OCI-LY7 (cell line): ENCODE measurements around the gene SYNPO2. TPM values are rescaled to one million over a fixed set of nuclear protein-coding genes. Genes with fewer than 3 reads are reported as not detected.

Experiments used
- BruUV-seq: library from RNA; stranded (reverse); fragments of 400-500 nt; replicated peaks from 2 replicates; lab custom pipeline; 2021; lab: Mats Ljungman, UMichigan
- CTCF ChIA-PET: fragments of 300-600 bp; sonication (Branson Sonifier 250); formaldehyde crosslinking; loops from one replicate; lab custom pipeline; 2022; ENCODE audit warnings: antibody characterized with exemption; ENCODE audit not compliant: unreplicated experiment; lab: Charles Lee
- POLR2A ChIA-PET: fragments of 300-600 bp; sonication (Branson Sonifier 250); formaldehyde crosslinking; loops from one replicate; lab custom pipeline; 2022; ENCODE audit warnings: antibody characterized with exemption; lab: Charles Lee
- DNase-seq: peaks from one replicate; pipeline ENCODE4 v3.0.0-alpha.2; 2015; ENCODE audit warnings: low spot score
- H2AFZ ChIP-seq: fragments of 200-600 bp; sonication (generic), shearing (Covaris generic); 2 replicates; pipeline ENCODE4 v1.6.1; 2014; ENCODE audit warnings: mild to moderate bottlenecking, antibody characterized with exemption, low read length, moderate library complexity
- H3K27ac ChIP-seq: fragments of 200-600 bp; sonication (generic); 2 replicates; pipeline ENCODE4 v1.5.1; 2014; ENCODE audit warnings: mixed run types, low read depth, mild to moderate bottlenecking, moderate library complexity, low read length, inconsistent platforms; ENCODE audit not compliant: poor library complexity, severe bottlenecking
- H3K36me3 ChIP-seq: fragments of 200-600 bp; sonication (generic); 2 replicates; pipeline ENCODE4 v1.6.1; 2014; ENCODE audit warnings: mild to moderate bottlenecking, antibody characterized with exemption, low read length, moderate library complexity, mixed read lengths; ENCODE audit not compliant: insufficient read depth
- H3K4me1 ChIP-seq: fragments of 200-600 bp; sonication (generic); 2 replicates; pipeline ENCODE4 v1.5.1; 2014; ENCODE audit warnings: mild to moderate bottlenecking, low read length; ENCODE audit not compliant: insufficient read depth, poor library complexity, severe bottlenecking
- H3K4me2 ChIP-seq: fragments of 200-600 bp; sonication (generic); 2 replicates; pipeline ENCODE4 v1.6.1; 2014; ENCODE audit warnings: mild to moderate bottlenecking, low read length
- H3K4me3 ChIP-seq: fragments of 200-600 bp; sonication (generic); 2 replicates; pipeline ENCODE4 v1.5.1; 2014; ENCODE audit warnings: mild to moderate bottlenecking, low read depth, low read length; ENCODE audit not compliant: poor library complexity, severe bottlenecking
- H3K79me2 ChIP-seq: fragments of 200-600 bp; sonication (generic); 2 replicates; pipeline ENCODE4 v1.6.1; 2016; ENCODE audit warnings: low read depth, mild to moderate bottlenecking, low read length, moderate library complexity, mixed read lengths; ENCODE audit not compliant: insufficient read depth
- H3K9me2 ChIP-seq: fragments of 200-600 bp; sonication (generic); 2 replicates; pipeline ENCODE4 v1.6.1; 2016; ENCODE audit warnings: mild to moderate bottlenecking, low read length, mixed read lengths; ENCODE audit not compliant: insufficient read depth
- H3K9me3 ChIP-seq: fragments of 200-600 bp; sonication (generic); 2 replicates; pipeline ENCODE4 v1.6.1; 2014; ENCODE audit warnings: mild to moderate bottlenecking, mixed run types, low read length, mixed read lengths
- H4K20me1 ChIP-seq: fragments of 200-600 bp; sonication (generic); 2 replicates; pipeline ENCODE4 v1.6.1; 2014; ENCODE audit warnings: mild to moderate bottlenecking, antibody characterized with exemption, low read length, moderate library complexity, mixed read lengths; ENCODE audit not compliant: insufficient read depth
- EZH2phosphoT487 ChIP-seq: fragments of 200-600 bp; sonication (generic); IDR thresholded peaks from 2 replicates; pipeline ENCODE4 v1.6.1; 2018; ENCODE audit warnings: low read depth, borderline replicate concordance, mild to moderate bottlenecking, mixed run types, antibody characterized with exemption, low read length, moderate library complexity, mixed read lengths
- intact Hi-C: fragments of 100-400 bp; cut with micrococcal nuclease; formaldehyde crosslinking; loops from one replicate; pipeline ENCODE4 v1.10.0; 2022; ENCODE audit not compliant: unreplicated experiment
- total RNA-seq, 2 experiments: library from RNA; depleted of rRNA in 1 of 2; stranded (reverse); fragments of >200 nt in 1 of 2; shearing (Covaris generic) in 1 of 2; gene quantifications; 2 replicates each; pipeline ENCODE4 v1.2.3, GENCODE V29; 2014 to 2022
- TF ChIP-seq, protein P1 (sequence below): fragments of 200-600 bp; sonication (generic); conservative IDR thresholded peaks from 2 replicates; pipeline ENCODE4 v1.5.1; 2014; ENCODE audit warnings: mild to moderate bottlenecking, antibody characterized with exemption, low read length, moderate library complexity, mixed read lengths

SYNPO2 gene
- total RNA-seq, 2 experiments from 2014 or later = 0.11 to 0.19 TPM

DNA sequence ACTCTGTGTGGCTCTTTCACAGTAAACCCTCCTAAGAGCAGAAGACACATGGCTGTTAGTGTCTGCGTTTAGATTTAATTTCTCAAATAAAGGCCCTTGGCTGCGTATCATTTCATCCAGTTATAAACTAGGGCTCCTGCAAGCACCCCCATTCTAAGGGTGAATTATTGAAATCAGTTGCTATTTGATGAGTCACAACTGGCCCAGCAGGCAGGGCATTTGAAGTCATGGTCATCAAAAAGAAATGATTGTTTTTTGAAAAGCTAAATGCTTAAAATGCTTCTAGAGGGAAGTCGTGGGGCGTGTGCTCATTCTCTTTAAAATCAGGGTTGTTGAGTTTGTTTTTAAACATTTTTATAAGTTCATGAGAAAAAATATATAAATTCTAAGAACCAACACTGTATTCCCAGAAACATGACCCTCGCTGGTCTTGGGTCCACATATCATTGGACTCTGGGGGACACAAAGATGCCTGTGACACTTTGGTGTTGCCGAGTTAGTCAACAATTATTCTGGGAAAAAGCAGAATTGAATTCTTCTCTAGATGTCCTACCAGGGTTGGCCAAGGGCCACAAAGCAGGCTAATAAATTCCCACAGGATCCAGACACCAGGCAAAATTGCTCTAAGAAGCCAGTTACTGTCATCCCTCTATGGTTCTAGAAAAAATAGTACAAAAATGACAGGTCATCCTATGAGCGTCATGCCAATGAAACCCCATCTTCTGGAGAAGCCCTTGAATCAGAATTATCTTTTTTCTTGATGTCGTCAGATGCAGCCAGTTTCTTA is 147.5 kb downstream of the SYNPO2 start:
- H3K4me2 ChIP-seq = no peak overlapping the region
- no peak for TF ChIP-seq EZH2phosphoT487
- TF ChIP-seq, protein P1, sequence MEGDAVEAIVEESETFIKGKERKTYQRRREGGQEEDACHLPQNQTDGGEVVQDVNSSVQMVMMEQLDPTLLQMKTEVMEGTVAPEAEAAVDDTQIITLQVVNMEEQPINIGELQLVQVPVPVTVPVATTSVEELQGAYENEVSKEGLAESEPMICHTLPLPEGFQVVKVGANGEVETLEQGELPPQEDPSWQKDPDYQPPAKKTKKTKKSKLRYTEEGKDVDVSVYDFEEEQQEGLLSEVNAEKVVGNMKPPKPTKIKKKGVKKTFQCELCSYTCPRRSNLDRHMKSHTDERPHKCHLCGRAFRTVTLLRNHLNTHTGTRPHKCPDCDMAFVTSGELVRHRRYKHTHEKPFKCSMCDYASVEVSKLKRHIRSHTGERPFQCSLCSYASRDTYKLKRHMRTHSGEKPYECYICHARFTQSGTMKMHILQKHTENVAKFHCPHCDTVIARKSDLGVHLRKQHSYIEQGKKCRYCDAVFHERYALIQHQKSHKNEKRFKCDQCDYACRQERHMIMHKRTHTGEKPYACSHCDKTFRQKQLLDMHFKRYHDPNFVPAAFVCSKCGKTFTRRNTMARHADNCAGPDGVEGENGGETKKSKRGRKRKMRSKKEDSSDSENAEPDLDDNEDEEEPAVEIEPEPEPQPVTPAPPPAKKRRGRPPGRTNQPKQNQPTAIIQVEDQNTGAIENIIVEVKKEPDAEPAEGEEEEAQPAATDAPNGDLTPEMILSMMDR = no peak
- H4K20me1 ChIP-seq = no peaks in the 10 kb centered on the region
- H3K27ac ChIP-seq = no peak overlapping the region
- no peaks in the 10 kb centered on the region for H3K36me3 ChIP-seq
- no TSS peak for BruUV-seq
- peaks cover 22% of the 10 kb centered on the region for H3K4me1 ChIP-seq
- no peak for DNase-seq
- H3K9me2 ChIP-seq = no peaks in the 10 kb centered on the region
- no peak overlapping the region for H3K4me3 ChIP-seq
- no peak overlapping the region for H2AFZ ChIP-seq
- H3K9me3 ChIP-seq = no peaks in the 10 kb centered on the region
- intact Hi-C loops = no loop called here
- ChIA-PET POLR2A (interaction anchor here (0.6 kb wide), 1 partner anchor 264 kb away, joined by 5 read pairs; no protein-coding TSS in a partner anchor), CTCF (no interaction called here)
- H3K79me2 ChIP-seq = no peaks in the 10 kb centered on the region

DNA sequence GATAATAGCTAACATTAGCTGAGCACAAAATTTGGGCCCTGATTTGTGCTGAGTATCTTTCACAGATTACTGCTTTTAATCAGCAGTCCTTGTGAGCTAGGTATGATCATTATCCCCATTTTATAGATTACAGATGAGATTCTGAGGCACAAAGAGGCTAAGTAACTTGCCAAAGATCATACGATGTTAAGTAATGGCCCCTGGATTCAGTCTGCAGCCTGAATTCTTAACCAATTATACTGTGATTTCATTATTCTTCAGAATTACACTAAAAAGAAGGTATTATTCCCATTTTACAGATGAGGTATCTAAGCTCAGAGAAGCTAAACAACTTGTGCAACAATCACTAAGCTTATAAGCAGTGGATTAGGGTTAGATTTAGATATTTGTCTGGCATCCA is 149.1 kb downstream of the SYNPO2 start:
- ChIA-PET POLR2A (interaction anchor here (0.7 to 1.1 kb wide), 4 partner anchors 9 to 252 kb away, joined by 3 to 4 read pairs (median 4); partner anchors contain the start of gene MYOZ2), CTCF (no interaction called here)
- H3K4me3 ChIP-seq = no peak overlapping the region
- H3K36me3 ChIP-seq = no peaks in the 10 kb centered on the region
- no peak for DNase-seq
- H3K79me2 ChIP-seq = no peaks in the 10 kb centered on the region
- no peaks in the 10 kb centered on the region for H4K20me1 ChIP-seq
- H3K9me3 ChIP-seq = no peaks in the 10 kb centered on the region
- no peak overlapping the region for H2AFZ ChIP-seq
- no peak overlapping the region for H3K4me2 ChIP-seq
- peaks cover 37% of the 10 kb centered on the region for H3K4me1 ChIP-seq
- H3K27ac ChIP-seq = no peak overlapping the region
- intact Hi-C loops = no loop called here
- no peaks in the 10 kb centered on the region for H3K9me2 ChIP-seq
- BruUV-seq = no TSS peak
- TF ChIP-seq EZH2phosphoT487 = no peak
- TF ChIP-seq, protein P1 = no peak
